ENCODE results near the gene PAK6.

Gene PAK6

GRCh38 chr15:40256638-40257235 is 17.9 kb downstream of the PAK6 start:
- no peak for DNase-seq (ENCODE audit: low read depth)

- no peak for DNase-seq (ENCODE audit: low read depth)
These were observed 19.0 kb downstream of the PAK6 start for GRCh38 chr15:40257656-40258450.

- no peak for DNase-seq (ENCODE audit: low read depth)
These were observed 19.7 kb downstream of the PAK6 start for GRCh38 chr15:40258544-40258943.

GRCh38 chr15:40259021-40259420 is 20.2 kb downstream of the PAK6 start:
- DNase-seq (ENCODE audit: low read depth), result no peak

GRCh38 chr15:40263024-40263754 is 24.3 kb downstream of the PAK6 start:
- no peak for DNase-seq (ENCODE audit: low read depth)

- DNase-seq (ENCODE audit: low read depth), result no peak
These were observed 25.7 kb downstream of the PAK6 start for GRCh38 chr15:40264321-40265153.

- DNase-seq (ENCODE audit: low read depth), result no peak
These were observed 26.5 kb downstream of the PAK6 start for GRCh38 chr15:40265355-40265754.

- no peak for DNase-seq (ENCODE audit: low read depth)
These were observed 27.0 kb downstream of the PAK6 start for GRCh38 chr15:40265875-40266274.

- DNase-seq (ENCODE audit: low read depth), result peak; percentile 76
These were observed 28.0 kb downstream of the PAK6 start for GRCh38 chr15:40266828-40267304.

GRCh38 chr15:40267670-40268069 is 28.8 kb downstream of the PAK6 start:
- DNase-seq (ENCODE audit: low read depth), result no peak

- no peak for DNase-seq (ENCODE audit: low read depth)
These were observed 30.7 kb downstream of the PAK6 start for GRCh38 chr15:40269604-40270003.

- DNase-seq (ENCODE audit: low read depth), result no peak
These were observed 31.6 kb downstream of the PAK6 start for GRCh38 chr15:40270246-40270995.

- DNase-seq (ENCODE audit: low read depth), result no peak
These were observed 33.0 kb downstream of the PAK6 start for GRCh38 chr15:40271685-40272484.

GRCh38 chr15:40272485-40273056 is 33.7 kb downstream of the PAK6 start:
- DNase-seq (ENCODE audit: low read depth), result no peak

- DNase-seq (ENCODE audit: low read depth), result no peak
These were observed 34.6 kb downstream of the PAK6 start for GRCh38 chr15:40273428-40273827.

- no peak for DNase-seq (ENCODE audit: low read depth)
These were observed 35.7 kb downstream of the PAK6 start for GRCh38 chr15:40274350-40275274.

- DNase-seq (ENCODE audit: low read depth), result no peak
These were observed 36.7 kb downstream of the PAK6 start for GRCh38 chr15:40275523-40275922.

GRCh38 chr15:40275954-40276353 is 37.1 kb downstream of the PAK6 start:
- DNase-seq (ENCODE audit: low read depth), result no peak

- no peak for DNase-seq (ENCODE audit: low read depth)
These were observed 38.1 kb downstream of the PAK6 start for GRCh38 chr15:40276927-40277326.

Data from GM04504 (cell line).